AG09309 (cell line): Measurements from ENCODE around the gene MYOF.
"Not testable (repeated sequence)": the region's sequence is repeated elsewhere in the genome, so short reads cannot be mapped to it uniquely, and the experiment has no call there.

Experiments
- DNase-seq: peaks from one replicate; pipeline ENCODE4 v3.0.0-alpha.2; 2010; ENCODE audit warnings: low read depth
- H3K4me3 ChIP-seq: 2 replicates; pipeline ENCODE4 v1.5.1; 2011; ENCODE audit warnings: mild to moderate bottlenecking, low read depth, low read length, moderate library complexity; ENCODE audit not compliant: control insufficient read depth
- TF ChIP-seq, protein P1 (sequence below): IDR thresholded peaks from 2 replicates; pipeline ENCODE4 v1.5.1; 2011; ENCODE audit warnings: mild to moderate bottlenecking, low read depth, low read length, inconsistent platforms; ENCODE audit not compliant: insufficient read depth, control insufficient read depth; ENCODE audit errors: missing control alignments

Gene MYOF

DNA sequence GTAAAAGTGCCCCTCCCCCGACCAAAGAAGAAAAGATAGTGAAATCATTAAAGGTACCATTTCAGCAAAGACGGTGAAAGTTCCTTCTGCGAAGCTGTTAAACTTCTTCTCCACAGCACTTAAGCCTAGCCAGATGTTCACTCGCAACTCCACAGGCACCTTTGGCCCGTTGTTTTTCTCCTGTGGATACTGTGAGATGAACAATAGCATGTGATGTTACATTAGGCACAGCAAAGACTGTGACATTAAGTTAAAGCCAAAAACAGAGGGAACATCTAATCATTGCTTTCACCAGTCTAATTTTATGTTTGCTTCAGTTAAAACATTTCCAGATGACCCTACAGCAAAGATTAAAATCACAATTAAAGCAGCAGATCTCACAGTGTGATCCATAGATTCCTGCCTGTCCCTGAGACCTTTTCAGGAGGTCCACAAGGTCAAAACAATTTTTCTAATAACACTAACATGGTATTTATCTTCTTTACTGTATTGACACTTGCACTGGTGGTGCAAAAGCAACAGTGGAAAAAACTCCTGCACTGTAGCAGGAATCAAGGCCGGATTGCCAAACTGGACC lies 112.5 kb downstream of the MYOF start:
- no peak overlapping the region for H3K4me3 ChIP-seq
- no peak for DNase-seq
- TF ChIP-seq, protein P1, sequence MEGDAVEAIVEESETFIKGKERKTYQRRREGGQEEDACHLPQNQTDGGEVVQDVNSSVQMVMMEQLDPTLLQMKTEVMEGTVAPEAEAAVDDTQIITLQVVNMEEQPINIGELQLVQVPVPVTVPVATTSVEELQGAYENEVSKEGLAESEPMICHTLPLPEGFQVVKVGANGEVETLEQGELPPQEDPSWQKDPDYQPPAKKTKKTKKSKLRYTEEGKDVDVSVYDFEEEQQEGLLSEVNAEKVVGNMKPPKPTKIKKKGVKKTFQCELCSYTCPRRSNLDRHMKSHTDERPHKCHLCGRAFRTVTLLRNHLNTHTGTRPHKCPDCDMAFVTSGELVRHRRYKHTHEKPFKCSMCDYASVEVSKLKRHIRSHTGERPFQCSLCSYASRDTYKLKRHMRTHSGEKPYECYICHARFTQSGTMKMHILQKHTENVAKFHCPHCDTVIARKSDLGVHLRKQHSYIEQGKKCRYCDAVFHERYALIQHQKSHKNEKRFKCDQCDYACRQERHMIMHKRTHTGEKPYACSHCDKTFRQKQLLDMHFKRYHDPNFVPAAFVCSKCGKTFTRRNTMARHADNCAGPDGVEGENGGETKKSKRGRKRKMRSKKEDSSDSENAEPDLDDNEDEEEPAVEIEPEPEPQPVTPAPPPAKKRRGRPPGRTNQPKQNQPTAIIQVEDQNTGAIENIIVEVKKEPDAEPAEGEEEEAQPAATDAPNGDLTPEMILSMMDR: no peak

DNA sequence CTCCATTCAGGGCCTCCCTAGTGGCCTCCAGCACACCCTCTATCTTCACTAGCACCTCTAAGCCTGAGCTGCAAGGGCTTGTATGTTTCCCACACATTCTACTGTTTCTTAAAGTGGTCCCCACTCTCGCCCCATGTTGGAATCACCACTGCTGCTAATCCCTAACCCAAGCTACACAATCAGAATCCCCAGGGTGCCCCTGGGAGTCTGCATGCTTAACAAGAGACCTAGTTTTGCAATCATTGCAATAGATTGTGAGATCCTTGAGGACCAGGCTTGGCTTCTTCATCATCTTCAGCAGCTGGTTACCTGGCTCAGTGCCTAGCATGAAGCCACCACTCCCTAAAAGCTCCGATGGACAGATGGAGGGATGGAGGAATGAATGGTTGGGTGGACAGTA lies 113.9 kb downstream of the MYOF start:
- no peak overlapping the region for H3K4me3 ChIP-seq
- DNase-seq: no peak

DNA sequence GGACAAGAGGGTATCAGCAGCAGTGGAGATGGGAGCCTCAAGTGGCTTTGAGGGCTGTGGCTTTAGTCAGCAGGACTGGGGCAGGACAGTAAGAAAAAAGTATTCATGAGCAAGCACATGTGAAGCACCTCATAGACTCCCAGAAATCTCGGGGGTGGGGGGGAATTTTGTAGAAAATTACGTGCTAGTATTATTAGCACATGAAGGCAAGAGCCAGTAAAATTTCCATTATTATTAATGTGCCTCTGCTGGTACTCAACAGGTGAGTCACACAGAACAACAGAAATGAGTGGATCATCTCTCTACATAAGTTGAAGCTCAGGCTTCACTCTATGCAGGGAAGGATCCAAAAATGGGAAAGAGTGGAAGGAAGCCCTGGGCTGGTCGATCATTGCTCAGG lies 114.5 kb downstream of the MYOF start:
- H3K4me3 ChIP-seq: no peak overlapping the region
- TF ChIP-seq, protein P1: no peak
- no peak for DNase-seq

More for the DNA sequence above, 113.9 kb downstream of the MYOF start:
- TF ChIP-seq, protein P1: no peak

DNA sequence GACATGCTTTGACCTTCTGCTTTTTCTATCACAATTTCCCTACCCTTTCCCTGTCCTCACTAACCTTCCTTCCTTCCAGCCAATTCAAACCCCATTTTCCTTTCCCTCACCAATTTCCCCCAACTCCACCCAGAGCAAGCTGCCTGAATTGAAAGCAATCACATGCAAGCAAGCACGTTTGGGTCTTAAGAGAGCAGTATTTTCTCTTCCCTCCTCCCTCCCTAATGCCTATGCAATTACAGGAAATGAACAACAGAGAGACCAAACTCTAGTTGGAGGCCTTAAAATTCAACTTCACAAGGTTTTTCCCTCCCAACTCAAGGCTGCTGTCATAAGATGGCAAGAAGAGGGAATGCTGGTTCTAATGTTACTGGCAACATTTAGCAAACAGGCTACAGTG lies 117.2 kb downstream of the MYOF start:
- DNase-seq: no peak
- TF ChIP-seq, protein P1: no peak
- no peak overlapping the region for H3K4me3 ChIP-seq

DNA sequence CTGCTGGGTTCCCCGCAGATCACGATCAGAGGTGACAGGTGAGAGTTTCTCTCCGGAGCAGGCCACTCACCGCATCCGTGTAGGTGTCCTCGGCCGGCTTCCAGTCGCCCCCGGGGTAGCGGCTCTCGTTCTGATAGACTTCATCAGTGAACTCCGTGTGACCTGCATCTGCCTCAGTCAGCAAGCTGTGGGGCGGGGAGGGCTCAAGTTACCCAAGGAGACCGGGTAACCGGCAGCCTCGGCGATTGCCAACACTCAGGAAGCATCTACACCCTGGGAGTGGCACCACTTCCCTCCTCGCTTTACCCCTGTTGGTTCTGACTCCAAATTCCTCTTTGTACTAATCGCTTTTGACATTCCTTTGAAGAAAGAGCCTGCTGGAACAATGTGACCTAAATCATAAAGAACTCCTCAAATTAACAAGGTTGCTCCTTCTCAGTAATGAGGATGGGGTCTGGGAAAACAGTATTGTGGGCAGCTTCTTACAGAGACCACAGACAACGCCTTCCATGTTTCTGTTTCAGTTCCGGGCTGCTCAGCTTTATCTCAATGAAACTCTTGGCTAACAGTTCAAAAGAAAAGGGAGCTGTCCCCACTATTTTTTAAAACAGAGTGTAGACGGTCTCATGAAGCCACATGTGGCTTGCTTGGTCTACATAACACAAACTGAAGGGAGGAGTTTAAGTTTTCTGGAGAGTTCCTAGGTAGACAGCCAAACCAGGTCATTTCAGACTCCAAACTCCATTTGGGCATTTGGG lies 118.1 kb downstream of the MYOF start:
- DNase-seq: no peak
- TF ChIP-seq, protein P1: no peak
- no peak overlapping the region for H3K4me3 ChIP-seq

DNA sequence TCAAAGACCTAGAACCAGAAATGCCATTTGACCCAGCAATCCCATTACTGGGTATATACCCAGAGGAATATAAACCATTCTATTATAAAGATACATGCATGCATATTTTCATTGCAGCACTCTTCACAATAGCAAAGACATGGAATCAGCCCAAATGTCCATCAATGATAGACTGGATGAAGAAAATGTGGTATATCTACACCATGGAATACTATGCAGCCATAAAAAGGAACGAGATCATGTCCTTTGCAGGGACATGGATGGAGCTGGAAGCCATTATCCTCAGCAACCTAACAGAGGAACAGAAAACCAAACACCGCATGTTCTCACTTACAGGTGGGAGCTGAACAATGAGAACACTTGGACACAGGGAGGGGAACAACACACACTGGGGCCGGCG lies 123.7 kb downstream of the MYOF start:
- not testable (repeated sequence) for H3K4me3 ChIP-seq, DNase-seq

DNA sequence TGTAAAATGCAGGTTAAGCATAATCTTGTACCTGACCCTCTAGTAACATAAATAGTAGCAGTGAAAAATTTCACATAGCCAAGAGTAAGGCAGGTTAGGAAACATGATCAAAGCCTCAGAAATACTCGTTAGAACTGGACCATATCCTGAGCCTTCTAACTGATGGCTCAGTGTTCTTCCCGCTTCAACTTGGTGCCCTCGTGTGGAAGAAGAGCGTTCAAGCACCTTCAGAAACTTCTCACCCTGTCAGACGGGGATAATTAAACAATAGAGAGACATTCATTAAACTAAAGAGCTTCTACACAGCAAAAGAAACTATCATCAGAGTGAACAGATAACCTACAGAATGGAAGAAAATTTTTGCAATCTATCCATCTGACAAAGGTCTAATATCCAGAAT lies 124.5 kb downstream of the MYOF start:
- TF ChIP-seq, protein P1: peak; percentile 49
- H3K4me3 ChIP-seq: no peak overlapping the region
- DNase-seq: no peak
